T-helper 2 cell treated with Interferon-gamma antibody and Interleukin-4, amounts not matched to agents 100 ng/mL and 5 ng/mL, for 36 hours (primary cell): ENCODE data around the gene HSPA1A. TPM values are rescaled to one million over a fixed set of nuclear protein-coding genes. Genes with fewer than 3 reads are reported as not detected.

ENCODE experiments used
- intact Hi-C: fragments of 100-400 bp; cut with micrococcal nuclease; formaldehyde crosslinking; loops from one replicate; pipeline ENCODE4 v1.15.1; 2023
- total RNA-seq: library from RNA; stranded (reverse); gene quantifications from 2 replicates; pipeline ENCODE4 v1.2.3, GENCODE V29; 2022

Gene HSPA1A
- 117 and 120 TPM in 2 replicates for total RNA-seq

GRCh38 chr6:31815025-31815838, at the start of gene HSPA1A, which contains the start of gene HSPA1L:
HSPA1A (plus strand) TSS chr6:31815543; CDS start chr6:31815757, 214 bp downstream.
HSPA1L (minus strand) TSS chr6:31815283; CDS start chr6:31811972, 3,311 bp downstream.
- intact Hi-C loops, result loop anchor here (2.0 kb wide), 1 partner anchor 76 kb away; no protein-coding TSS in a partner anchor

GRCh38 chr6:31765559-31765909, 49.8 kb upstream of the HSPA1A start:
- intact Hi-C loops, result no loop called here

GRCh38 chr6:31765910-31766794, 49.2 kb upstream of the HSPA1A start:
- intact Hi-C loops, result no loop called here

- intact Hi-C loops, result no loop called here
These were observed 48.2 kb upstream of the HSPA1A start for GRCh38 chr6:31767096-31767645.

GRCh38 chr6:31768363-31769257, 46.7 kb upstream of the HSPA1A start:
- intact Hi-C loops, result loop anchor here (2.0 kb wide), 1 partner anchor 40 kb away; the partner anchor contains the start of gene DDAH2

GRCh38 chr6:31769684-31770371, 45.5 kb upstream of the HSPA1A start:
- intact Hi-C loops, result loop anchor here (2.0 kb wide), 2 partner anchors 41 to 67 kb away; partner anchors contain the start of genes ABHD16A and DDAH2

GRCh38 chr6:31770860-31771259, 44.5 kb upstream of the HSPA1A start:
- intact Hi-C loops, result loop anchor here (2.0 kb wide), 1 partner anchor 68 kb away; the partner anchor contains the start of gene ABHD16A

- intact Hi-C loops, result loop anchor here (2.0 kb wide), 1 partner anchor 69 kb away; the partner anchor contains the start of gene ABHD16A
These were observed 43.4 kb upstream of the HSPA1A start for GRCh38 chr6:31771992-31772358.

GRCh38 chr6:31775184-31775583, 40.2 kb upstream of the HSPA1A start:
- intact Hi-C loops, result no loop called here

GRCh38 chr6:31775633-31776484, 39.5 kb upstream of the HSPA1A start:
- intact Hi-C loops, result no loop called here

GRCh38 chr6:31776485-31776988, 38.8 kb upstream of the HSPA1A start:
- intact Hi-C loops, result no loop called here

- intact Hi-C loops, result no loop called here
These were observed 38.2 kb upstream of the HSPA1A start, which contains the start of gene VWA7 for GRCh38 chr6:31776989-31777666. VWA7 (minus strand) TSS chr6:31777328; CDS start chr6:31776779, 549 bp downstream.

GRCh38 chr6:31777667-31778050, 37.7 kb upstream of the HSPA1A start:
- intact Hi-C loops, result no loop called here

- intact Hi-C loops, result no loop called here
These were observed 37.1 kb upstream of the HSPA1A start for GRCh38 chr6:31778193-31778592.

GRCh38 chr6:31778999-31779885, 36.1 kb upstream of the HSPA1A start:
- intact Hi-C loops, result no loop called here

- intact Hi-C loops, result no loop called here
These were observed 35.4 kb upstream of the HSPA1A start for GRCh38 chr6:31779908-31780307.
